Measurements from ENCODE around the gene PMIS2.

The PMIS2 gene

GRCh38 chr19:35585848-35586247 lies at the start of gene PMIS2:
PMIS2 (plus strand) TSS chr19:35586173; CDS start chr19:35586260, 87 bp downstream.
- FAIRE-seq, result no peak

GRCh38 chr19:35539314-35539713 lies 46.7 kb upstream of the PMIS2 start:
- no peak for FAIRE-seq

DNA sequence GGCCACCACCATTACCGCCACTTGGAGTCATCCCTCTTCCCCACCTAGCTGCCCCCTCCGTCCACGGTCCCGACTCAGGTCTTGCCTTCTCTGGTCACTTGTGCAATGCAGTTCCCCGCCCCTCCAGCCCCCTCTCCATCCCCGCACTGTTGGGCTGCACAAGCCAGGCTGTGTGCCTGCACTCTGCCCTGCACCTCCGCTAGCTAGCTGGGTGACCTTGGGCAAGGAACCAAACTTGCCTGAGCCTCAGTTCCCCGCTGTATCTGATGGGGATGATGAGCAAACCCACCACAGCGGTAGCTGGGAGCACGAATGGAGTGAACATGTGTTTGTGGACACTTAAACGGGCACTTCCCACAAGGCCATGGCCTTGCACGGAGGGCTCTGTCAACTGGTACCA lies 46.1 kb upstream of the PMIS2 start:
- no peak for FAIRE-seq

- no peak for FAIRE-seq
Measured at GRCh38 chr19:35540356-35540927, 45.5 kb upstream of the PMIS2 start.

- FAIRE-seq, result no peak
Measured at GRCh38 chr19:35542209-35542608, 43.8 kb upstream of the PMIS2 start.

- FAIRE-seq, result no peak
Measured at GRCh38 chr19:35543280-35544109, 42.5 kb upstream of the PMIS2 start.

GRCh38 chr19:35544110-35544802 lies 41.7 kb upstream of the PMIS2 start:
- no peak for FAIRE-seq

GRCh38 chr19:35545001-35545854 lies 40.7 kb upstream of the PMIS2 start, which contains the start of gene TMEM147:
TMEM147 (plus strand) TSS chr19:35545626; CDS start chr19:35545740, 114 bp downstream.
- FAIRE-seq, result no peak

- no peak for FAIRE-seq
Measured at GRCh38 chr19:35545855-35546381, 40.1 kb upstream of the PMIS2 start.

GRCh38 chr19:35546532-35546931 lies 39.4 kb upstream of the PMIS2 start:
- FAIRE-seq, result no peak

DNA sequence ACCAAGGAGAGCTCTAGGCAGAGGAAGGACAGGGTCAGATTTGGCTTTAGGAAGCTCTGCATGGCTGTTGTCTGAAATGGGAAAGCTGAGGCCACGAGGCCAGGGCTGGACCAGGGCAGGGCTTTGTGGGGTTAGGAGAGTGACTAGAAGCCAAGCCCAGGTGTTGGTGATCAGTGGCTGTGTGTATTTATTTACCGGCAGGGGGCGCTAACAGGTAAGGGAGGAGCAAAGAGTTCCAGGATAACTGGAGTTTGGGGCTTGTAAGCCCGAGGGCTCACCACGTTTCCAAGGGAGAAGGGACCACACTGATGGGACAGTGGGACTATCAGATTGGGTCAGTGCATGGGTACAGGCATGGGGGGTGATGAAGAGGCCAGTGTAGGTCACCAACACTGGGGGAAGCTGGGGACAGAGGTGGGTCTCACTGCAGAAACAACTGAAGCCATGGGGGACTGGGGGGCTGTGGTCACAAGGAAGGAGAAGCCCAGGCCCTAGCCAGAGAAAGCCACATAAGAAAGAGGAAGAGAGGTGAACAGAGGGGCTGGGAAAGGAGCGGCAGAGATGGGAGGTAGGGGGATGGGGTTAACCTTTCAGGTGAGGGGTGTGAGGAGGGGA lies 36.7 kb upstream of the PMIS2 start:
- no peak for FAIRE-seq

DNA sequence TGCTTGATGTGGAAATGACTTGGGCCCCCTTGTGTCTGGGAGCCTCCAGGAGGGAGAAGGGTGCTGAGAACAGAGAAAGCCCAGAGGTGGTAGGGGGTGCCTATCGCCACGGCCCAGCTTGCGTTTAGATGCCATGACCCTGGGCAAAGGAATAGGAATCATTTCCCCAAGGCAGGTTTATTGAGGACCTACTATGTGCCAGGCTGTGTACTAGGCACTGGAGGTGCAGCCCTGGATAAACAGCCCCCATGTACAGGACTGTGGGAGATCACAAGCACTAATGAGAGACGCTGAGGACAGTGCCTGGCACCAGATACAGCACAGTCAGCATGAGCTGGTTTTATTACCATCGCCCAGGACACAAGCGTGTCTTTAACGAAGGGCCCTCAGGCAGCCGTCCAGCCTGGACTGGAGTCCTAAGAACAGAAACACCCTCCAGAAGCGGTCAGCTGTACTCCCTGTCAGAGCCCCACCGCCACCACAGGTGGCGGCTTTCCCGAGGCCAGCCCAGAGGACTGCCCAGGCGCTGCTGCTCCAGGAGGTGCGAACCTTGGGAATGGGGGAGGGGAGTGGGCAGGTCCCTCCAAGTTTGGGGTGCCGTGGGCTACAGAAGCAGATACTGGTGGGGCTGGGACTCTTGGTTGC lies 36.0 kb upstream of the PMIS2 start:
- no peak for FAIRE-seq

DNA sequence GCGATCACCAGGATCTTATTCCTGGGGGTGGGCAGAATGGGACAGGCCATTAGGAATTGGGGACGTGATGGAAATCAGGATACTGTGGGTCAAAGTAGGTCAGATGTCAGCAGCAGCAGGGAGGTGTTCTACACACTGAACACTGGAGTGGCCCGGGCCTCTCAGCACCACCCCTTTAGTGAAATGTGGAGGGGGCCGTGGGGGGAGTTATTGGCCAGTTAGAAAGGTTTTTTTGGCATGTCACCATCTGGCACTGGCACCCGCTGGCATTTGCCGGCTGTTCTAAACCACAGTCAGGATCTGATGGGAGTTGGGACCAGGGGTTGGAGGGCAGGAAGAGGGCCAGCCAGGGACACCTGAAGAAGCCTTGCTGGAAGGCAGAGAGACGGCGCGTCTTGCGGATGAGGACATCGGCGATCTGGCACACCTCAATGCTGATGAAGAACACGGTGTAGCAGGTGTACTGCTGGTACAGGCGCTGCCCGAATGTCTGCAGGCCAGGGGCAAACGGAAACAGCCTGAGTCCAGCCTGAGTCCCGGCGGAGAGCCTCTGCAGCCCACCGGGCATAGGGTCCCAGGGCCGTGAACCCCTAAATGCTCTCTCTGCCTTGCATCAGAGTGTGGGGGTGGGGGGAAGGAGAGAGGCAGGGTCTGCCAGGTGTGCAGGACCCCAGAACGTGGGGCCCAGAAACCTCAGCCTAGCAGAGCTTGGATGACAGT lies 34.7 kb upstream of the PMIS2 start:
- no peak for FAIRE-seq

GRCh38 chr19:35552534-35553384 lies 33.2 kb upstream of the PMIS2 start:
- FAIRE-seq, result no peak

- FAIRE-seq, result no peak
Measured at GRCh38 chr19:35553385-35554000, 32.5 kb upstream of the PMIS2 start.

GRCh38 chr19:35554076-35554475 lies 31.9 kb upstream of the PMIS2 start:
- no peak for FAIRE-seq

GRCh38 chr19:35555301-35556005 lies 30.5 kb upstream of the PMIS2 start:
- FAIRE-seq, result no peak

DNA sequence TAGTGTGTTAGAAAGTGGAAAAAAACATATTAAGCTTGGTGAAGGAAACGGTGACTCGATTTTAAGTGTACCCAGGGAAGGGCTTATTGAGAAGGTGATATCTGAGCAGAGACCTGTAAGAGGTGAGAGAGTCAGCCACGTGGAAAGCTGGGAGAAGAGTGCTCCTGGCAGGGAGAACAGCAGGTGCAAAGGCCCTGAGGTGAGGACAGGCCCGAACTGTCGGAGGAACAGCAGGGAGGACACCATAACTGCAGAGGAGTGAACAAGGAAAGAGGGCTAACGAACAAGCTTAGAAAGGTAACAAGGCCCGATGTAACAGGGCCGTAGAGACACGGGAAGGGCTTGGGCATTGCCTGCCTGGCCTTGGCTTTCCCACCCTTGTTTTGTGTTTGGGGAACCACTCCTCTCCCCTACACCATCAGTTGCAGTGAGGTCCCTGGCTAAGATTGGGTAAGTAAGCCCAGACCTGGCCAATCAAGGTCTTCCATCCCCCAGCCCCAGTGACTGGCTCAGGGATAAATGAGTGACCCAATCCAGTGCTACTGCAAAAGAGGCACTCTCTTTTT lies 29.9 kb upstream of the PMIS2 start:
- no peak for FAIRE-seq
